Natural killer cell (primary cell): ENCODE results near the gene CENPX. TPM values are rescaled to one million over a fixed set of nuclear protein-coding genes. Genes with fewer than 3 reads are reported as not detected.

Source experiments
- ATAC-seq, 3 donors: fragments of 150-1000 bp in 2 of 3; fragments of 200-7000 bp in 1 of 3; cut with Tn5 transposase; 1 replicate in 1 of 3; 2 replicates in 2 of 3; pipeline ENCODE4 v1.10.0; 2021; ENCODE audit warnings: mild to moderate bottlenecking in 2 of 3, moderate library complexity in 2 of 3
- DNase-seq, 2 donors: peaks; one replicate each; pipeline versions ENCODE4 v3.0.0 to v3.0.0-alpha.2; 2013 to 2021; ENCODE audit warnings: mixed read lengths in 1 of 2
- H3K27ac ChIP-seq: one replicate; pipeline ENCODE4 v1.5.1; 2013; ENCODE audit warnings: mild to moderate bottlenecking, low read length
- H3K27me3 ChIP-seq: one replicate; pipeline ENCODE4 v1.6.1; 2013; ENCODE audit warnings: low read length; ENCODE audit not compliant: control insufficient read depth, insufficient read depth
- H3K36me3 ChIP-seq: one replicate; pipeline ENCODE4 v1.6.1; 2013; ENCODE audit warnings: low read length; ENCODE audit not compliant: control insufficient read depth, insufficient read depth
- H3K4me1 ChIP-seq: one replicate; pipeline ENCODE4 v1.6.1; 2013; ENCODE audit warnings: low read length; ENCODE audit not compliant: control insufficient read depth, insufficient read depth
- H3K4me3 ChIP-seq: one replicate; pipeline ENCODE4 v1.5.1; 2013; ENCODE audit warnings: low read length
- H3K9me3 ChIP-seq: one replicate; pipeline ENCODE4 v1.6.1; 2013; ENCODE audit warnings: low read length; ENCODE audit not compliant: control insufficient read depth, insufficient read depth
- H3K27ac Mint-ChIP-seq, 2 donors: one replicate each; pipeline ENCODE4 v1.8.0; 2022; ENCODE audit warnings: mild to moderate bottlenecking in 2 of 2, mixed read lengths in 2 of 2, moderate library complexity in 1 of 2
- H3K27me3 Mint-ChIP-seq, 2 donors: one replicate each; pipeline ENCODE4 v1.8.0; 2022; ENCODE audit warnings: low read depth in 2 of 2, mixed read lengths in 2 of 2
- H3K36me3 Mint-ChIP-seq: one replicate; pipeline ENCODE4 v1.8.0; 2022; ENCODE audit warnings: mixed read lengths
- H3K4me1 Mint-ChIP-seq, 2 donors: one replicate each; pipeline ENCODE4 v1.8.0; 2022; ENCODE audit warnings: mixed read lengths in 2 of 2
- H3K4me3 Mint-ChIP-seq: one replicate; pipeline ENCODE4 v1.8.0; 2022; ENCODE audit warnings: mild to moderate bottlenecking, moderate library complexity, mixed read lengths
- H3K9me3 Mint-ChIP-seq, 2 donors: one replicate each; pipeline ENCODE4 v1.8.0; 2022; ENCODE audit warnings: mixed read lengths in 2 of 2
- CTCF ChIP-seq: fragments of 200-600 bp; IDR thresholded peaks from one replicate; pipeline ENCODE4 v1.8.0; 2022; ENCODE audit warnings: antibody characterized with exemption
- WGBS: methylation state at CpG from one replicate; pipeline ENCODE4 v1.1.7; 2013; ENCODE audit warnings: missing lambda C conversion rate; ENCODE audit not compliant: insufficient coverage; 5-methylcytosine and 5-hydroxymethylcytosine counted together
- intact Hi-C: fragments of 100-400 bp; cut with micrococcal nuclease; formaldehyde crosslinking; loops from one replicate; pipeline ENCODE4 v1.14.2; 2022
- total RNA-seq, 4 donors: library from RNA; stranded (reverse); fragments of 120-200 nt in 1 of 4; gene quantifications; one replicate each; pipeline versions ENCODE4 v1.2.3 to v1.2.4, GENCODE V29; 2013 to 2022

CENPX gene
- total RNA-seq, 3 donors from 2014 or later (not counting 1 experiment from before 2014, with no cell fraction given) = 22.8 to 29.6 (median 27.0) TPM

- TF ChIP-seq CTCF = peak; percentile 91
- DNase-seq (peak; percentile 94 to 96), ATAC-seq (peak; percentile 90 to 98 (median 91))
- Mint-ChIP-seq H3K9me3 (no peaks in the 10 kb centered on the region), H3K4me1 (peaks cover 7 to 22% of the 10 kb centered on the region in 2 donors), H3K4me3 (peak within 1 kb of the TSS; percentile 94), H3K27ac (peak within 1 kb of the TSS; percentile 90 to 94), H3K36me3 (no peaks in the 10 kb centered on the region), H3K27me3 (no peaks in the 10 kb centered on the region)
- no peaks in the 10 kb centered on the region for H3K27me3 ChIP-seq
- H3K36me3 ChIP-seq = no peaks in the 10 kb centered on the region
- peaks cover 22% of the 10 kb centered on the region for H3K4me1 ChIP-seq
- H3K9me3 ChIP-seq = no peaks in the 10 kb centered on the region
- peak within 1 kb of the TSS; percentile 69 for H3K4me3 ChIP-seq
- H3K27ac ChIP-seq = peak within 1 kb of the TSS; percentile 78
- WGBS = under 1% methylated on average over 92 of the region's 92 CpGs
- intact Hi-C loops = loop anchor here (1.0 to 5.0 kb wide), 3 partner anchors 14 to 75 kb away; partner anchors contain the start of genes GPS1, LRRC45, NOTUM and RFNG
Observed at GRCh38 chr17:82037092-82037888, 14.6 kb upstream of the CENPX start, which contains the start of gene DCXR. Gene DCXR (minus strand): TSS chr17:82037697. CDS start chr17:82037682, 15 bp downstream.

- Histone ChIP-seq H3K4me1 (peaks cover 26% of the 10 kb centered on the region), H3K36me3 (no peaks in the 10 kb centered on the region), H3K4me3 (peak overlapping the region; percentile 69), H3K9me3 (no peaks in the 10 kb centered on the region), H3K27me3 (peaks cover 2% of the 10 kb centered on the region), H3K27ac (peak overlapping the region; percentile 78)
- DNase-seq (no peak), ATAC-seq (no peak)
- Mint-ChIP-seq H3K4me1 (peaks cover 7 to 22% of the 10 kb centered on the region in 2 donors), H3K27me3 (no peaks in the 10 kb centered on the region), H3K27ac (no peak overlapping the region), H3K4me3 (peak overlapping the region; percentile 94), H3K36me3 (no peaks in the 10 kb centered on the region), H3K9me3 (no peaks in the 10 kb centered on the region)
- WGBS = 49% methylated on average over 23 of the region's 23 CpGs
- no peak for TF ChIP-seq CTCF
- intact Hi-C loops = loop anchor here (1.0 to 5.0 kb wide), 3 partner anchors 13 to 74 kb away; partner anchors contain the start of genes GPS1, LRRC45, NOTUM and RFNG
Observed at GRCh38 chr17:82036634-82037091, 14.0 kb upstream of the CENPX start.

GRCh38 chr17:82035956-82036633, 13.4 kb upstream of the CENPX start:
- ATAC-seq = no peak
- H3K36me3 ChIP-seq = no peaks in the 10 kb centered on the region
- intact Hi-C loops = loop anchor here (5.0 kb wide), 1 partner anchor 74 kb away; the partner anchor contains the start of gene NOTUM
- Mint-ChIP-seq H3K36me3 (no peaks in the 10 kb centered on the region), H3K27me3 (no peaks in the 10 kb centered on the region), H3K27ac (no peak overlapping the region), H3K4me1 (peaks cover 7 to 22% of the 10 kb centered on the region in 2 donors), H3K9me3 (no peaks in the 10 kb centered on the region), H3K4me3 (peak overlapping the region; percentile 94)
- DNase-seq = no peak
- H3K27ac ChIP-seq = no peak overlapping the region
- no peaks in the 10 kb centered on the region for H3K9me3 ChIP-seq
- peaks cover 26% of the 10 kb centered on the region for H3K4me1 ChIP-seq
- peaks cover 2% of the 10 kb centered on the region for H3K27me3 ChIP-seq
- TF ChIP-seq CTCF = no peak
- WGBS = 91% methylated on average over 20 of the region's 20 CpGs
- no peak overlapping the region for H3K4me3 ChIP-seq
